ENCODE results near the gene BICC1.

The BICC1 gene

DNA sequence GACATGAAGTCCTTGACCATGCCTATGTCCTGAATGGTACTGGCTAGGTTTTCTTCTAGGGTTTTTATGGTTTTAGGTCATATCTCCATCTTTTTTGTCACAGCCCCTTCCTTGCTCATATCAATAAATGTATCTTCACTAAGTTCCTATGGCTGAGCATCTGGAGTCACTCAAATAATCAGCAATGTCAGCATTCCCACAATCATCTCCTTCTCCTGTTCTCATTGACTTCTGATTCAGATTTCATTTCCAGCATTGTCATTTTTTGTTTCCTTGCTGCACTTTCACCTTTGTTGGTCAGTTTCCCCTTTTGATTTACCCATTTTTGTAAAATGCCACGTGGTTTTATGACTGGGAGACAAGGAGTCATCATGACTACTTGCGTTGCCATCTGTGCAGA, 181.2 kb downstream of the BICC1 start:
- Histone ChIP-seq H3K4ac (ENCODE audit: low read length) (no peak overlapping the region), H3K4me2 (ENCODE audit: insufficient read depth, low read length, poor library complexity, severe bottlenecking) (no peak overlapping the region), H3K9ac (ENCODE audit: low read depth, low read length, poor library complexity) (no peak overlapping the region), H2AK5ac (ENCODE audit: low read depth, low read length) (no peak overlapping the region), H3K36me3 (replicated peaks in 1 of 2; ENCODE audit: control insufficient read depth in 2 of 2, insufficient read depth in 2 of 2, low read length in 2 of 2) (no peaks in the 10 kb centered on the region), H3K23ac (ENCODE audit: low read depth, low read length, poor library complexity) (no peak overlapping the region), H3K14ac (ENCODE audit: low read length) (no peak overlapping the region), H2BK12ac (ENCODE audit: low read length) (no peak overlapping the region), H3K79me1 (ENCODE audit: low read depth, low read length) (no peaks in the 10 kb centered on the region), H3K27me3 (ENCODE audit: control insufficient read depth in 3 of 3, insufficient read depth in 3 of 3, low read depth in 1 of 3, low read length in 3 of 3) (no peaks in the 10 kb centered on the region), H3K9me3 (replicated peaks in 1 of 2; ENCODE audit: control insufficient read depth in 2 of 2, insufficient read depth in 1 of 2, low read depth in 1 of 2, low read length in 2 of 2) (no peaks in the 10 kb centered on the region), H4K8ac (ENCODE audit: low read depth, low read length) (no peak overlapping the region), H2AFZ (ENCODE audit: low read length) (no peak overlapping the region), H3K4me1 (ENCODE audit: control insufficient read depth in 2 of 2, insufficient read depth in 1 of 2, low read depth in 1 of 2, low read length in 2 of 2) (peaks cover 3 to 9% of the 10 kb centered on the region in 2 donors), H3K27ac (replicated peaks; ENCODE audit: low read length) (no peak overlapping the region), H2BK120ac (ENCODE audit: low read depth, low read length) (no peak overlapping the region), H2BK15ac (ENCODE audit: low read length) (no peak overlapping the region), H4K91ac (ENCODE audit: low read depth, low read length, poor library complexity) (no peak overlapping the region), H2BK5ac (ENCODE audit: low read length) (no peak overlapping the region), H3K4me3 (ENCODE audit: low read length in 2 of 2) (no peak overlapping the region), H3K18ac (ENCODE audit: low read length) (no peak overlapping the region)
- WGBS, 2 donors (ENCODE audit: extremely low coverage in 2 of 2, insufficient read length in 2 of 2, insufficient replicate concordance in 1 of 2): no CpG with 5 or more reads among the region's 2 CpGs
- no peak for DNase-seq (ENCODE audit: low spot score)

DNA sequence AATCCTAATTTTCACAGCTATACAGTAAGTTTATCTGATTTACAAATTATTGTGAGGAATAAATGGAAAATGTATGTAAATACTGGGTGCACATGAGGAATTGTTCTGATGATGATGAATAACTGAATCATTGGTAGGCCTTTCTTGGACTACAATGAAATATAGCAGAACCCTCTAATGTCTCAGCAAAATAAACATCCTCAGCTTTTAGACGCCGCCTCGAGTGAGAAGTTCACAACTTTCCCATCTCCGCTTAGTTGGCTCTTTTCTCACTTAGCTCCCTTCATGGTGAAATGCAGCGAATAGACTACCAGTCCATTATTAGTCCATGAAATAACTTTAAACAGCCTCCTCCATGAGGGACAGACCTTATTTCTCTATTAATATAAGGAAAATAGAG, 182.3 kb downstream of the BICC1 start:
- DNase-seq (ENCODE audit: low spot score): no peak
- Histone ChIP-seq H2AFZ (ENCODE audit: low read length) (peak overlapping the region; percentile 8), H3K9me3 (replicated peaks in 1 of 2; ENCODE audit: control insufficient read depth in 2 of 2, insufficient read depth in 1 of 2, low read depth in 1 of 2, low read length in 2 of 2) (no peaks in the 10 kb centered on the region), H4K8ac (ENCODE audit: low read depth, low read length) (no peak overlapping the region), H2BK120ac (ENCODE audit: low read depth, low read length) (no peak overlapping the region), H3K79me1 (ENCODE audit: low read depth, low read length) (no peaks in the 10 kb centered on the region), H3K4me3 (ENCODE audit: low read length in 2 of 2) (no peak overlapping the region), H3K4me1 (ENCODE audit: control insufficient read depth in 2 of 2, insufficient read depth in 1 of 2, low read depth in 1 of 2, low read length in 2 of 2) (peaks cover 3 to 11% of the 10 kb centered on the region in 2 donors), H4K91ac (ENCODE audit: low read depth, low read length, poor library complexity) (no peak overlapping the region), H3K18ac (ENCODE audit: low read length) (no peak overlapping the region), H3K9ac (ENCODE audit: low read depth, low read length, poor library complexity) (no peak overlapping the region), H2BK5ac (ENCODE audit: low read length) (no peak overlapping the region), H3K4ac (ENCODE audit: low read length) (no peak overlapping the region), H3K14ac (ENCODE audit: low read length) (no peak overlapping the region), H2BK15ac (ENCODE audit: low read length) (no peak overlapping the region), H2AK5ac (ENCODE audit: low read depth, low read length) (no peak overlapping the region), H2BK12ac (ENCODE audit: low read length) (no peak overlapping the region), H3K27ac (replicated peaks; ENCODE audit: low read length) (no peak overlapping the region), H3K36me3 (replicated peaks in 1 of 2; ENCODE audit: control insufficient read depth in 2 of 2, insufficient read depth in 2 of 2, low read length in 2 of 2) (no peaks in the 10 kb centered on the region), H3K27me3 (ENCODE audit: control insufficient read depth in 3 of 3, insufficient read depth in 3 of 3, low read depth in 1 of 3, low read length in 3 of 3) (no peaks in the 10 kb centered on the region), H3K4me2 (ENCODE audit: insufficient read depth, low read length, poor library complexity, severe bottlenecking) (no peak overlapping the region), H3K23ac (ENCODE audit: low read depth, low read length, poor library complexity) (no peak overlapping the region)
- WGBS, 2 donors (ENCODE audit: extremely low coverage in 2 of 2, insufficient read length in 2 of 2, insufficient replicate concordance in 1 of 2): no CpG with 5 or more reads among the region's 5 CpGs

DNA sequence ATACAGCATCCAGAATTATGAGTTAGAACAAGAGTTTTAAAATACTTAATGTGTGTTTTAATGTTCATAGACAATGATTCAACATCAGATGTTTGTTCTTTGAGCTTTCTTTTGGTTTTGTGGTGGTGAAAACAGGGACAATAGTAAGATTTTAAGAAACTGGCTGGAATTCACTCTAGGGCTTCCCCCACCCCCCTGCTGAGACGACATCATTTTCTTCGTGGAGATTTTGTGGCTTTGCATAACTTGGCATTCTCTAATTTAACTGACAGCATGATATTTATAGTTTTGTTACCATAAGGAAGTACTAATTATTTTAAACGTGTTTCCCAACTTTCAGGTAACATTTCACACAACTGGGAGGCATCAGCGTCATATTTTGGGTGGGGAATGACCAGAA, 184.1 kb downstream of the BICC1 start:
- Histone ChIP-seq H2BK15ac (ENCODE audit: low read length) (no peak overlapping the region), H3K23ac (ENCODE audit: low read depth, low read length, poor library complexity) (no peak overlapping the region), H2AK5ac (ENCODE audit: low read depth, low read length) (no peak overlapping the region), H3K9ac (ENCODE audit: low read depth, low read length, poor library complexity) (no peak overlapping the region), H3K36me3 (replicated peaks in 1 of 2; ENCODE audit: control insufficient read depth in 2 of 2, insufficient read depth in 2 of 2, low read length in 2 of 2) (no peaks in the 10 kb centered on the region), H3K4me3 (ENCODE audit: low read length in 2 of 2) (no peak overlapping the region), H3K79me1 (ENCODE audit: low read depth, low read length) (no peaks in the 10 kb centered on the region), H2BK120ac (ENCODE audit: low read depth, low read length) (no peak overlapping the region), H3K9me3 (replicated peaks in 1 of 2; ENCODE audit: control insufficient read depth in 2 of 2, insufficient read depth in 1 of 2, low read depth in 1 of 2, low read length in 2 of 2) (no peaks in the 10 kb centered on the region), H3K18ac (ENCODE audit: low read length) (no peak overlapping the region), H4K8ac (ENCODE audit: low read depth, low read length) (no peak overlapping the region), H4K91ac (ENCODE audit: low read depth, low read length, poor library complexity) (no peak overlapping the region), H3K4me2 (ENCODE audit: insufficient read depth, low read length, poor library complexity, severe bottlenecking) (no peak overlapping the region), H3K27ac (replicated peaks; ENCODE audit: low read length) (no peak overlapping the region), H2BK5ac (ENCODE audit: low read length) (no peak overlapping the region), H3K14ac (ENCODE audit: low read length) (no peak overlapping the region), H2AFZ (ENCODE audit: low read length) (no peak overlapping the region), H3K4ac (ENCODE audit: low read length) (no peak overlapping the region), H3K27me3 (ENCODE audit: control insufficient read depth in 3 of 3, insufficient read depth in 3 of 3, low read depth in 1 of 3, low read length in 3 of 3) (no peaks in the 10 kb centered on the region), H2BK12ac (ENCODE audit: low read length) (no peak overlapping the region), H3K4me1 (ENCODE audit: control insufficient read depth in 2 of 2, insufficient read depth in 1 of 2, low read depth in 1 of 2, low read length in 2 of 2) (peaks cover 3 to 12% of the 10 kb centered on the region in 2 donors)
- no peak for DNase-seq (ENCODE audit: low spot score)
- WGBS, 2 donors (ENCODE audit: extremely low coverage in 2 of 2, insufficient read length in 2 of 2, insufficient replicate concordance in 1 of 2): no CpG with 5 or more reads among the region's 4 CpGs

- Histone ChIP-seq H3K79me1 (ENCODE audit: low read depth, low read length) (no peaks in the 10 kb centered on the region), H4K8ac (ENCODE audit: low read depth, low read length) (no peak overlapping the region), H3K23ac (ENCODE audit: low read depth, low read length, poor library complexity) (no peak overlapping the region), H2BK12ac (ENCODE audit: low read length) (no peak overlapping the region), H3K14ac (ENCODE audit: low read length) (no peak overlapping the region), H3K36me3 (replicated peaks in 1 of 2; ENCODE audit: control insufficient read depth in 2 of 2, insufficient read depth in 2 of 2, low read length in 2 of 2) (no peaks in the 10 kb centered on the region), H2AK5ac (ENCODE audit: low read depth, low read length) (no peak overlapping the region), H3K4ac (ENCODE audit: low read length) (no peak overlapping the region), H3K4me1 (ENCODE audit: control insufficient read depth in 2 of 2, insufficient read depth in 1 of 2, low read depth in 1 of 2, low read length in 2 of 2) (peaks cover 3 to 12% of the 10 kb centered on the region in 2 donors), H3K27ac (replicated peaks; ENCODE audit: low read length) (no peak overlapping the region), H3K9me3 (replicated peaks in 1 of 2; ENCODE audit: control insufficient read depth in 2 of 2, insufficient read depth in 1 of 2, low read depth in 1 of 2, low read length in 2 of 2) (no peaks in the 10 kb centered on the region), H2BK120ac (ENCODE audit: low read depth, low read length) (no peak overlapping the region), H3K9ac (ENCODE audit: low read depth, low read length, poor library complexity) (no peak overlapping the region), H2BK15ac (ENCODE audit: low read length) (no peak overlapping the region), H3K4me2 (ENCODE audit: insufficient read depth, low read length, poor library complexity, severe bottlenecking) (no peak overlapping the region), H3K4me3 (ENCODE audit: low read length in 2 of 2) (no peak overlapping the region), H2BK5ac (ENCODE audit: low read length) (no peak overlapping the region), H4K91ac (ENCODE audit: low read depth, low read length, poor library complexity) (no peak overlapping the region), H3K27me3 (ENCODE audit: control insufficient read depth in 3 of 3, insufficient read depth in 3 of 3, low read depth in 1 of 3, low read length in 3 of 3) (no peaks in the 10 kb centered on the region), H2AFZ (ENCODE audit: low read length) (no peak overlapping the region), H3K18ac (ENCODE audit: low read length) (no peak overlapping the region)
- DNase-seq (ENCODE audit: low spot score): no peak
- no CpG with 5 or more reads among the region's 3 CpGs for WGBS, 2 donors (ENCODE audit: extremely low coverage in 2 of 2, insufficient read length in 2 of 2, insufficient replicate concordance in 1 of 2)
Observed at GRCh38 chr10:58697691-58698090, 185.0 kb downstream of the BICC1 start.
